Neural cell (in vitro differentiated cells): ENCODE results near the gene PRKCA. TPM values are rescaled to one million over a fixed set of nuclear protein-coding genes. Genes with fewer than 3 reads are reported as not detected.

ENCODE experiments used
- H2AFZ ChIP-seq: fragments of 200-600, 300-800 bp; sonication (generic), shearing (Covaris generic); 2 replicates; pipeline ENCODE4 v1.6.0; 2014; ENCODE audit warnings: low read depth, mild to moderate bottlenecking, antibody characterized with exemption, low read length, moderate library complexity
- H3F3A ChIP-seq: fragments of 200-600 bp; shearing (Covaris generic); 2 replicates; pipeline ENCODE4 v1.6.1; 2016; ENCODE audit warnings: mild to moderate bottlenecking, moderate library complexity, mixed read lengths, antibody characterized with exemption, low read length; ENCODE audit not compliant: insufficient read depth, poor library complexity, severe bottlenecking
- H3K27ac ChIP-seq: fragments of 200-600, 300-800 bp; sonication (generic), shearing (Covaris generic); 2 replicates; pipeline ENCODE4 v1.5.1; 2014; ENCODE audit warnings: mild to moderate bottlenecking, low read length, moderate library complexity
- H3K27me3 ChIP-seq: fragments of 300-800, 200-600 bp; sonication (generic), shearing (Covaris generic); 2 replicates; pipeline ENCODE4 v1.6.0; 2014; ENCODE audit warnings: mild to moderate bottlenecking, low read depth, low read length, moderate library complexity; ENCODE audit not compliant: insufficient read depth
- H3K36me3 ChIP-seq: fragments of 300-800, 200-600 bp; sonication (generic), shearing (Covaris generic); 2 replicates; pipeline ENCODE4 v1.5.1; 2014; ENCODE audit warnings: mild to moderate bottlenecking, antibody characterized with exemption, low read length, moderate library complexity; ENCODE audit not compliant: insufficient read depth
- H3K4me2 ChIP-seq: fragments of 300-800, 200-600 bp; sonication (generic), shearing (Covaris generic); 2 replicates; pipeline ENCODE4 v1.6.0; 2014; ENCODE audit warnings: mild to moderate bottlenecking, low read length
- H3K4me3 ChIP-seq: fragments of 300-800, 200-600 bp; sonication (generic), shearing (Covaris generic); 2 replicates; pipeline ENCODE4 v1.5.1; 2014; ENCODE audit warnings: mild to moderate bottlenecking, low read length, moderate library complexity
- H3K79me2 ChIP-seq: fragments of 200-600 bp; shearing (Covaris generic); replicated peaks from 2 replicates; pipeline ENCODE4 v1.6.0; 2014; ENCODE audit warnings: mild to moderate bottlenecking, low read length, moderate library complexity; ENCODE audit not compliant: insufficient read depth
- H3K9ac ChIP-seq: fragments of 300-800, 200-600 bp; sonication (generic), shearing (Covaris generic); 2 replicates; pipeline ENCODE4 v1.6.1; 2016; ENCODE audit warnings: mild to moderate bottlenecking, low read length, mixed read lengths
- H3K9me2 ChIP-seq: fragments of 200-600 bp; shearing (Covaris generic); 2 replicates; pipeline ENCODE4 v1.6.1; 2016; ENCODE audit warnings: mild to moderate bottlenecking, low read length, mixed read lengths; ENCODE audit not compliant: insufficient read depth
- H3K9me3 ChIP-seq: fragments of 200-600, 300-800 bp; sonication (generic), shearing (Covaris generic); 2 replicates; pipeline ENCODE4 v1.6.1; 2016; ENCODE audit warnings: mild to moderate bottlenecking, mixed run types, low read length, moderate library complexity, mixed read lengths
- H4K20me1 ChIP-seq: fragments of 200-600 bp; shearing (Covaris generic); 2 replicates; pipeline ENCODE4 v1.6.1; 2016; ENCODE audit warnings: mild to moderate bottlenecking, mixed run types; ENCODE audit not compliant: insufficient read depth
- EP300 ChIP-seq: fragments of 450-650 bp; conservative IDR thresholded peaks from 2 replicates; pipeline ENCODE4 v1.6.1; 2014; ENCODE audit warnings: antibody characterized with exemption, mild to moderate bottlenecking, moderate library complexity; ENCODE audit not compliant: poor library complexity, severe bottlenecking
- EZH2 ChIP-seq: fragments of 200-600, 300-800 bp; shearing (Covaris generic), sonication (generic); IDR thresholded peaks from 2 replicates; pipeline ENCODE4 v1.6.1; 2014; ENCODE audit warnings: antibody characterized with exemption, low read length, borderline replicate concordance, mild to moderate bottlenecking; ENCODE audit not compliant: insufficient read depth, poor library complexity, severe bottlenecking
- MXI1 ChIP-seq: fragments of 450-650 bp; conservative IDR thresholded peaks from 2 replicates; pipeline ENCODE4 v1.6.1; 2014; ENCODE audit warnings: antibody characterized with exemption, mild to moderate bottlenecking; ENCODE audit not compliant: poor library complexity, severe bottlenecking
- POLR2AphosphoS5 ChIP-seq: IDR thresholded peaks from 2 replicates; pipeline ENCODE4 v1.6.1; 2012
- RAD21 ChIP-seq: fragments of 450-650 bp; conservative IDR thresholded peaks from 2 replicates; pipeline ENCODE4 v1.6.1; 2014; ENCODE audit warnings: antibody characterized with exemption, mild to moderate bottlenecking, moderate library complexity
- SMC3 ChIP-seq: fragments of 450-650 bp; conservative IDR thresholded peaks from 2 replicates; pipeline ENCODE4 v1.6.1; 2014; ENCODE audit warnings: antibody characterized with exemption, mild to moderate bottlenecking, moderate library complexity; ENCODE audit not compliant: poor library complexity
- TAF1 ChIP-seq: IDR thresholded peaks from 2 replicates; pipeline ENCODE4 v1.6.1; 2012; ENCODE audit warnings: low read depth
- polyA plus RNA-seq: library from polyadenylated mRNA; depleted of rRNA; stranded (reverse); fragments of >200 nt; gene quantifications from 2 replicates; pipeline ENCODE4 v1.2.3, GENCODE V29; 2014
- TF ChIP-seq, protein P1 (sequence below): fragments of 450-650 bp; IDR thresholded peaks from 2 replicates; pipeline ENCODE4 v1.5.1; 2014; ENCODE audit warnings: antibody characterized with exemption, mild to moderate bottlenecking, moderate library complexity; ENCODE audit not compliant: poor library complexity, severe bottlenecking
- TF ChIP-seq, protein P2 (sequence below): IDR thresholded peaks from 2 replicates; pipeline ENCODE4 v1.6.1; 2012; ENCODE audit warnings: borderline replicate concordance

Gene PRKCA
- polyA plus RNA-seq, 1 donor from 2014 or later, result 5.9 TPM

DNA sequence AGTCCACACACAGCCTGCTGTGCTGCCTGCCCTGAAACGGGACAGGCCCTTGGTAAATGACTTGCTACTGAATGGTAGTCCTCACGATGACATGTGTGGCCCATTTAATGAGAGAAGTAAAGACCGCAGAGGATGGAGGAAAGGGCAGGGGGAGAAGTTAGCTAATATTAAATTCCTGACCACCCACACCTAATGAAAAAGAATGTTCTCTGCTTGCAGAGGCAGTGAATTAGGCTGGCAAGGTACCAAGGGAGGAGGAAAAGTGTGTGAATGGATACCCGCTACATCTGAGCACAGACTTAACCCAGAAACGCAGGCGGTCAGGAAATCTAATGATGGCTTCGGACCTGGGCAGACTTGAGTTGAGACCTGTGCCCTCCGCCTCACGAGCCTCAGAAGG, 141.2 kb downstream of the PRKCA start:
- no peaks in the 10 kb centered on the region for H3K27me3 ChIP-seq
- H3K79me2 ChIP-seq, result no peaks in the 10 kb centered on the region
- no peak overlapping the region for H3K27ac ChIP-seq
- H2AFZ ChIP-seq, result no peak overlapping the region
- TF ChIP-seq SMC3 (no peak), EP300 (no peak), TAF1 (no peak), RAD21 (no peak), MXI1 (no peak), EZH2 (no peak), POLR2AphosphoS5 (no peak)
- TF ChIP-seq, protein P1, sequence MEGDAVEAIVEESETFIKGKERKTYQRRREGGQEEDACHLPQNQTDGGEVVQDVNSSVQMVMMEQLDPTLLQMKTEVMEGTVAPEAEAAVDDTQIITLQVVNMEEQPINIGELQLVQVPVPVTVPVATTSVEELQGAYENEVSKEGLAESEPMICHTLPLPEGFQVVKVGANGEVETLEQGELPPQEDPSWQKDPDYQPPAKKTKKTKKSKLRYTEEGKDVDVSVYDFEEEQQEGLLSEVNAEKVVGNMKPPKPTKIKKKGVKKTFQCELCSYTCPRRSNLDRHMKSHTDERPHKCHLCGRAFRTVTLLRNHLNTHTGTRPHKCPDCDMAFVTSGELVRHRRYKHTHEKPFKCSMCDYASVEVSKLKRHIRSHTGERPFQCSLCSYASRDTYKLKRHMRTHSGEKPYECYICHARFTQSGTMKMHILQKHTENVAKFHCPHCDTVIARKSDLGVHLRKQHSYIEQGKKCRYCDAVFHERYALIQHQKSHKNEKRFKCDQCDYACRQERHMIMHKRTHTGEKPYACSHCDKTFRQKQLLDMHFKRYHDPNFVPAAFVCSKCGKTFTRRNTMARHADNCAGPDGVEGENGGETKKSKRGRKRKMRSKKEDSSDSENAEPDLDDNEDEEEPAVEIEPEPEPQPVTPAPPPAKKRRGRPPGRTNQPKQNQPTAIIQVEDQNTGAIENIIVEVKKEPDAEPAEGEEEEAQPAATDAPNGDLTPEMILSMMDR, result no peak
- TF ChIP-seq, protein P2, sequence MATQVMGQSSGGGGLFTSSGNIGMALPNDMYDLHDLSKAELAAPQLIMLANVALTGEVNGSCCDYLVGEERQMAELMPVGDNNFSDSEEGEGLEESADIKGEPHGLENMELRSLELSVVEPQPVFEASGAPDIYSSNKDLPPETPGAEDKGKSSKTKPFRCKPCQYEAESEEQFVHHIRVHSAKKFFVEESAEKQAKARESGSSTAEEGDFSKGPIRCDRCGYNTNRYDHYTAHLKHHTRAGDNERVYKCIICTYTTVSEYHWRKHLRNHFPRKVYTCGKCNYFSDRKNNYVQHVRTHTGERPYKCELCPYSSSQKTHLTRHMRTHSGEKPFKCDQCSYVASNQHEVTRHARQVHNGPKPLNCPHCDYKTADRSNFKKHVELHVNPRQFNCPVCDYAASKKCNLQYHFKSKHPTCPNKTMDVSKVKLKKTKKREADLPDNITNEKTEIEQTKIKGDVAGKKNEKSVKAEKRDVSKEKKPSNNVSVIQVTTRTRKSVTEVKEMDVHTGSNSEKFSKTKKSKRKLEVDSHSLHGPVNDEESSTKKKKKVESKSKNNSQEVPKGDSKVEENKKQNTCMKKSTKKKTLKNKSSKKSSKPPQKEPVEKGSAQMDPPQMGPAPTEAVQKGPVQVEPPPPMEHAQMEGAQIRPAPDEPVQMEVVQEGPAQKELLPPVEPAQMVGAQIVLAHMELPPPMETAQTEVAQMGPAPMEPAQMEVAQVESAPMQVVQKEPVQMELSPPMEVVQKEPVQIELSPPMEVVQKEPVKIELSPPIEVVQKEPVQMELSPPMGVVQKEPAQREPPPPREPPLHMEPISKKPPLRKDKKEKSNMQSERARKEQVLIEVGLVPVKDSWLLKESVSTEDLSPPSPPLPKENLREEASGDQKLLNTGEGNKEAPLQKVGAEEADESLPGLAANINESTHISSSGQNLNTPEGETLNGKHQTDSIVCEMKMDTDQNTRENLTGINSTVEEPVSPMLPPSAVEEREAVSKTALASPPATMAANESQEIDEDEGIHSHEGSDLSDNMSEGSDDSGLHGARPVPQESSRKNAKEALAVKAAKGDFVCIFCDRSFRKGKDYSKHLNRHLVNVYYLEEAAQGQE, result no peak
- no peaks in the 10 kb centered on the region for H3K36me3 ChIP-seq
- H3K9ac ChIP-seq, result no peak overlapping the region
- no peaks in the 10 kb centered on the region for H4K20me1 ChIP-seq
- H3K9me3 ChIP-seq, result no peaks in the 10 kb centered on the region
- no peaks in the 10 kb centered on the region for H3F3A ChIP-seq
- no peak overlapping the region for H3K4me2 ChIP-seq
- no peak overlapping the region for H3K4me3 ChIP-seq
- no peaks in the 10 kb centered on the region for H3K9me2 ChIP-seq

GRCh38 chr17:66444031-66444430, 141.6 kb downstream of the PRKCA start:
- no peaks in the 10 kb centered on the region for H3K9me2 ChIP-seq
- no peaks in the 10 kb centered on the region for H3K36me3 ChIP-seq
- no peak overlapping the region for H2AFZ ChIP-seq
- H3K9me3 ChIP-seq, result no peaks in the 10 kb centered on the region
- no peak for TF ChIP-seq TAF1
- no peak overlapping the region for H3K4me2 ChIP-seq
- no peaks in the 10 kb centered on the region for H4K20me1 ChIP-seq
- H3K27ac ChIP-seq, result no peak overlapping the region
- no peaks in the 10 kb centered on the region for H3F3A ChIP-seq
- no peaks in the 10 kb centered on the region for H3K27me3 ChIP-seq
- H3K79me2 ChIP-seq, result no peaks in the 10 kb centered on the region
- H3K4me3 ChIP-seq, result no peak overlapping the region
- no peak overlapping the region for H3K9ac ChIP-seq

GRCh38 chr17:66445229-66445628, 142.8 kb downstream of the PRKCA start:
- TF ChIP-seq RAD21, result no peak
- no peak for TF ChIP-seq EP300
- TF ChIP-seq SMC3, result no peak
- TF ChIP-seq POLR2AphosphoS5, result no peak
- TF ChIP-seq, protein P2, result no peak
- no peak for TF ChIP-seq TAF1
- TF ChIP-seq MXI1, result no peak
- TF ChIP-seq, protein P1, result no peak
- Histone ChIP-seq H3K9me2 (no peaks in the 10 kb centered on the region), H2AFZ (no peak overlapping the region), H3K27me3 (no peaks in the 10 kb centered on the region), H3K9me3 (no peaks in the 10 kb centered on the region), H3K27ac (no peak overlapping the region), H3K36me3 (no peaks in the 10 kb centered on the region), H3K79me2 (no peaks in the 10 kb centered on the region), H3K4me3 (no peak overlapping the region), H4K20me1 (no peaks in the 10 kb centered on the region), H3K4me2 (no peak overlapping the region), H3F3A (no peaks in the 10 kb centered on the region), H3K9ac (no peak overlapping the region)
